Prostate gland (tissue), 2 donors: ENCODE measurements around the gene ALDOC. TPM values are rescaled to one million over a fixed set of nuclear protein-coding genes. Genes with fewer than 3 reads are reported as not detected.

Experiments
- DNase-seq: peaks from one replicate; pipeline ENCODE4 v3.0.0-alpha.2; 2019; ENCODE audit warnings: low spot score
- H3K27ac ChIP-seq, 2 donors: fragments of 200-600 bp; sonication (generic); 2 replicates each; pipeline ENCODE4 v1.5.1; 2017 to 2019
- H3K27me3 ChIP-seq: fragments of 200-600 bp; sonication (generic); replicated peaks from 2 replicates; pipeline ENCODE4 v1.5.1; 2019; ENCODE audit not compliant: insufficient read depth
- H3K36me3 ChIP-seq, 2 donors: fragments of 200-600 bp; sonication (generic); 1 replicate in 1 of 2; 2 replicates in 1 of 2; pipeline versions ENCODE4 v1.5.1 to v1.8.1; 2017 to 2019
- H3K4me1 ChIP-seq: fragments of 200-600 bp; sonication (generic); replicated peaks from 2 replicates; pipeline ENCODE4 v1.5.1; 2019
- H3K4me3 ChIP-seq, 2 donors: fragments of 200-600 bp; sonication (generic); 2 replicates each; pipeline ENCODE4 v1.5.1; 2017 to 2019
- H3K9me3 ChIP-seq: fragments of 200-600 bp; sonication (generic); 2 replicates; pipeline ENCODE4 v1.5.1; 2017
- POLR2A ChIP-seq: fragments of 450-650 bp; IDR thresholded peaks from one replicate; pipeline ENCODE4 v1.6.1; 2016; ENCODE audit warnings: antibody characterized with exemption, mild to moderate bottlenecking
- POLR2AphosphoS5 ChIP-seq: sonication (generic); formaldehyde crosslinking; IDR thresholded peaks from one replicate; pipeline ENCODE4 v1.6.1; 2017; ENCODE audit warnings: antibody characterized with exemption
- WGBS: methylation state at CpG from one replicate; pipeline ENCODE4 v1.1.5; 2018; 5-methylcytosine and 5-hydroxymethylcytosine counted together
- intact Hi-C: fragments of 100-400 bp; cut with DNase I; formaldehyde crosslinking; loops from one replicate; pipeline ENCODE4 v1.14.2; 2022
- total RNA-seq, 2 donors: library from RNA; depleted of rRNA; stranded (reverse); fragments of >200 nt; gene quantifications; one replicate each; pipeline ENCODE4 v1.1.0, GENCODE V29; 2016
- TF ChIP-seq, protein P1 (sequence below), 4 experiments: fragments of 200-600 bp in 2 of 4; fragments of 450-650 bp in 2 of 4; sonication (generic) in 2 of 4; IDR thresholded peaks; 1 replicate in 3 of 4; 2 replicates in 1 of 4; pipeline ENCODE4 v1.5.1; 2016 to 2019; ENCODE audit warnings: antibody characterized with exemption in 4 of 4, mild to moderate bottlenecking in 2 of 4, moderate library complexity in 2 of 4

ALDOC gene
- total RNA-seq, 2 donors from 2014 or later, result 49.5 to 55.0 TPM

DNA sequence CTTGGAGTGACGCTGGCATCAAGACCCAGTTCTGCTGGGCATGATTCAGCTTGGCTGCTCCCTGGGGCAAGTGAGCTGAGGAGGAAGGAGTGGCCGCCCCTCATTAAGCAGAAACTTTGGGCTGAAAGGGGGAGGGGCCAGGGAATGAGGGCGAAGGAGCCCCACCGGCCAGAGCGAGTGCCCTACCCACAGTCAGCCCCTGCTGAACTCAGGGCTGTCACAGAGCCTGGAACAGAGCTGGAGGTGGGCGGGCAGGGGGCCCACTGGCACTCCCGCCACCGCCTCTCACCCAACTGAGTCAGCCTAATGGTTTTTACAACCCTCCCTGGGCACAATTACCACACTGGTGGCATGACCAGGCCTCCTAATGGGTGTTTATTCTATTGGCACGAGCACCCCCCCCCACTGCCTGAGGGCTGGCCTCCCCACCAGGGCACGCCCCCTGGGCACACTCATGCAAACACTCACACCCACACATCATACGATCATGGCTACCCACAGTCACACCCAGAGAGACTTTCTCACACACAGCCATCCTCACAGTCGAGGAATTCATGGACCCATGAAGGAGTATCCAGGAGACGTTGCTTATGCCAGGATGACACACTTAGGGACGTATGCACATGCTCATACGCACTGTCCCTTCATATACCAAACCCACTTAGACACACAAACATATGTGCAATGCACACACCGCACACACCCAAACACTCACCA lies 43.4 kb downstream of the ALDOC start:
- H3K27me3 ChIP-seq, result no peaks in the 10 kb centered on the region
- no peak overlapping the region for H3K4me3 ChIP-seq
- peaks cover 4% of the 10 kb centered on the region for H3K4me1 ChIP-seq
- peak; percentile 39 for DNase-seq
- H3K27ac ChIP-seq, result peak overlapping the region in 1 of 2 donors; percentile 13
- intact Hi-C loops, result no loop called here
- H3K9me3 ChIP-seq, result no peaks in the 10 kb centered on the region
- WGBS, result 56% methylated on average over 16 of the region's 16 CpGs
- TF ChIP-seq, protein P1, sequence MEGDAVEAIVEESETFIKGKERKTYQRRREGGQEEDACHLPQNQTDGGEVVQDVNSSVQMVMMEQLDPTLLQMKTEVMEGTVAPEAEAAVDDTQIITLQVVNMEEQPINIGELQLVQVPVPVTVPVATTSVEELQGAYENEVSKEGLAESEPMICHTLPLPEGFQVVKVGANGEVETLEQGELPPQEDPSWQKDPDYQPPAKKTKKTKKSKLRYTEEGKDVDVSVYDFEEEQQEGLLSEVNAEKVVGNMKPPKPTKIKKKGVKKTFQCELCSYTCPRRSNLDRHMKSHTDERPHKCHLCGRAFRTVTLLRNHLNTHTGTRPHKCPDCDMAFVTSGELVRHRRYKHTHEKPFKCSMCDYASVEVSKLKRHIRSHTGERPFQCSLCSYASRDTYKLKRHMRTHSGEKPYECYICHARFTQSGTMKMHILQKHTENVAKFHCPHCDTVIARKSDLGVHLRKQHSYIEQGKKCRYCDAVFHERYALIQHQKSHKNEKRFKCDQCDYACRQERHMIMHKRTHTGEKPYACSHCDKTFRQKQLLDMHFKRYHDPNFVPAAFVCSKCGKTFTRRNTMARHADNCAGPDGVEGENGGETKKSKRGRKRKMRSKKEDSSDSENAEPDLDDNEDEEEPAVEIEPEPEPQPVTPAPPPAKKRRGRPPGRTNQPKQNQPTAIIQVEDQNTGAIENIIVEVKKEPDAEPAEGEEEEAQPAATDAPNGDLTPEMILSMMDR (IDR thresholded peaks at IDR 0.05), result peak in 1 of 4 experiments; percentile 12
- peak; percentile 33 for TF ChIP-seq POLR2A
- TF ChIP-seq POLR2AphosphoS5, result no peak
- no peaks in the 10 kb centered on the region for H3K36me3 ChIP-seq

DNA sequence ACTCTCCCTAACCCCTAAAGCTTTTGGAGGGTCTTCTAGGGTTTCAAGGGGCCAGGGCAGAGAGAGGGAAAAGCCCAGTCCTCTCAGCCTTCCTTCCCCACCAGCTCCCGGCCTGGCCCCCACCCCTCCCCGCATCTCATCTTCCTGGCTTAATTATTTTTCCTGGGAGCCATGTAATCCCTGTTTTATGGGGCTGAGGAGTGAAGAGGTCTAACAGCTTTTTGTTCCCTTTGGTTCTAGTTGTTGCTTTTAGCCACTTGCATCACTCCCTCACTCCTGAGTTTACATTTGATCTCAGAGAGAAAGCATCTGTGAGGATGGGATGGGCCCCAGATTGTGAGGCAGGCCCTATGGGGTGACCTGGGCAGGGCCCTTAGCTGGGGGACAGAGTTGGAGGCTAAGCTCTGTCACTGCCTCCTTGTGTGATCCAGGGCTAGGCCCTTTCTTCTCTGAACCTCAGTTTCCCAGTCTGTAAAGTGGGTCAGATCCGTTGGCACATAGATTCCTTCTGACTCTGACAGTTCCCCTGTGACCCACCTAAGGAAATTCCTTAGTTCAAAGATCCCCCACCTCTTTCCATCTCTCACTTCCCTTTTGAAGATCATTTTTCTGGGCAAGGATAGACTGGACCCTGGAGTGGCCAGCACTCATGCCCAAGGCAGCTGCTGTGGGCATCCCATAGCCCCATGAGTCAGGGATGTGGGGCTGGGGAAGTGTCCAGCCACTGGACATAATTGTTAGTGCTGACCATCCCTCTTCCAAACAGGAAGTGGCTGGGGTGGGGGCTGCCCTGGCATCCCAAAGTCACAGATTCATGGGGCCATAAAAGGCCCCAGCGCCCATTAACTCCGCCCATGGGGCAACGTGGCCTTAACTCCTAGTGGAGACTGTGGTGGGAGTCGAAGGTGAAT lies 44.4 kb downstream of the ALDOC start:
- H3K9me3 ChIP-seq, result no peaks in the 10 kb centered on the region
- intact Hi-C loops, result no loop called here
- peak overlapping the region in 1 of 2 donors; percentile 13 for H3K27ac ChIP-seq
- H3K4me3 ChIP-seq, result no peak overlapping the region
- no peaks in the 10 kb centered on the region for H3K27me3 ChIP-seq
- TF ChIP-seq POLR2A, result no peak
- TF ChIP-seq, protein P1 (IDR thresholded peaks at IDR 0.05), result no peak
- no peak for TF ChIP-seq POLR2AphosphoS5
- 66% methylated on average over 7 of the region's 7 CpGs for WGBS
- DNase-seq, result no peak
- no peaks in the 10 kb centered on the region for H3K36me3 ChIP-seq
- peaks cover 9% of the 10 kb centered on the region for H3K4me1 ChIP-seq

DNA sequence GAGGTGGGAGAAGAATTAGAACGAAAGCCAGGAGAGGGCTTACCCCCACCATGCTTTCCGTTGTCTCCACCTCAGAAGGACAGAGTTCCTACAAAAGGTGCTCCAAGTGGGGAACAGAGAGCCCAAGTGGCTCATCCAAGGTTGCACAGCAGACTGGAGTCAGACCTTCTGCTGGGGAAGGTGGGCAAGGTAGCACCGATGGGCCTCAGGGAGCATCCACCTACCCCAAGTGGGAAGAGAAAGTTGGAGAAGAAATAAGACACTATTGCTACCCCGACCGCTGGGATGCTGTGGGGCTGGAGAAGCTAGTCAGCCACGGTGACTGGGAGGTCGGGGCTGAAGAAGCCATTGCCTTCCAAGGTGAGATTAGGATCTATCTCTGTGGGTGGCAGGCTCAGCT lies 45.8 kb downstream of the ALDOC start:
- TF ChIP-seq, protein P1 (IDR thresholded peaks at IDR 0.05), result no peak
- TF ChIP-seq POLR2A (no peak), POLR2AphosphoS5 (no peak)
- Histone ChIP-seq H3K4me1 (peaks cover 20% of the 10 kb centered on the region), H3K4me3 (no peak overlapping the region), H3K36me3 (no peaks in the 10 kb centered on the region), H3K9me3 (no peaks in the 10 kb centered on the region), H3K27me3 (no peaks in the 10 kb centered on the region), H3K27ac (no peak overlapping the region)
- 58% methylated on average over 7 of the region's 7 CpGs for WGBS
- no peak for DNase-seq
- intact Hi-C loops, result no loop called here

GRCh38 chr17:28530250-28530649 lies 46.4 kb downstream of the ALDOC start:
- TF ChIP-seq, protein P1 (IDR thresholded peaks at IDR 0.05), result no peak
- TF ChIP-seq POLR2AphosphoS5 (no peak), POLR2A (no peak)
- whole genome bisulfite sequencing, result 82% methylated on average over 4 of the region's 4 CpGs
- Histone ChIP-seq H3K36me3 (no peaks in the 10 kb centered on the region), H3K9me3 (no peaks in the 10 kb centered on the region), H3K27ac (no peak overlapping the region), H3K27me3 (no peaks in the 10 kb centered on the region), H3K4me3 (no peak overlapping the region), H3K4me1 (peaks cover 26% of the 10 kb centered on the region)
- intact Hi-C loops, result no loop called here
- DNase-seq, result no peak
